ENCODE results near the gene IMP3.

DNA sequence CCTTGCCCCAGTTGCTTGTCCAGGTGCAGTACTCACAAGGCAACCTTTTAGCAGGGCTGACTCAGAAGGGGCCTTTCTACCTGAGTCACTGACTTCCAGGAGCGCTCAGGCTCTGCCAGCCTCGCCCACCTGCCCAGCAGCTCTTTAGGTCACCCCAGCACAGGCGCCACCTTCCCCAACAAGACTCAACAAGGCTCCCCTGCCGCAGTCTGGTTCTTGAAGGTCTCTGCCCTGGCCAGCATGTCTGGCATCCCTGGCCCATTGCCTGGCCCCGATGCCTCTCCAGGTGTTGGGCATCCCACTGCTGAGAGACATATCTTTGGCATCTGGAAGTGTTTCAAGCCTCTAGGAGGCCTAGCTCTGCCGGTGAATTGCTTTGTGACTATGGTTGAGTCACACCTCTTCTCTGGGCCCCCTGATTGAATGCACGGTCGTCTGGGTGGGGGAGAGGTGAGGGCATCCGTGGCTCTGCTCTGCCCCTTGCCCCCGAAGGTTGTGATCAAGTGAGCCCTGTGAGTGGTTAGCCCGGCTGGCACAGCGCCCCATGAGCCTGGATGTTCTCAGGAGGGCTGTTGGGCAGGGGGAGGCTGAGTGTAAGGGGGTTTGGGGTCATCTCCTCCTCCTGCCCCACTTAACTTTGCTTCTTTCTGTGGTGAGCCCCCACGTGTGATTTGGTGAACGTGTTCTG lies 29.3 kb upstream of the IMP3 start:
- TF ChIP-seq, protein P1, sequence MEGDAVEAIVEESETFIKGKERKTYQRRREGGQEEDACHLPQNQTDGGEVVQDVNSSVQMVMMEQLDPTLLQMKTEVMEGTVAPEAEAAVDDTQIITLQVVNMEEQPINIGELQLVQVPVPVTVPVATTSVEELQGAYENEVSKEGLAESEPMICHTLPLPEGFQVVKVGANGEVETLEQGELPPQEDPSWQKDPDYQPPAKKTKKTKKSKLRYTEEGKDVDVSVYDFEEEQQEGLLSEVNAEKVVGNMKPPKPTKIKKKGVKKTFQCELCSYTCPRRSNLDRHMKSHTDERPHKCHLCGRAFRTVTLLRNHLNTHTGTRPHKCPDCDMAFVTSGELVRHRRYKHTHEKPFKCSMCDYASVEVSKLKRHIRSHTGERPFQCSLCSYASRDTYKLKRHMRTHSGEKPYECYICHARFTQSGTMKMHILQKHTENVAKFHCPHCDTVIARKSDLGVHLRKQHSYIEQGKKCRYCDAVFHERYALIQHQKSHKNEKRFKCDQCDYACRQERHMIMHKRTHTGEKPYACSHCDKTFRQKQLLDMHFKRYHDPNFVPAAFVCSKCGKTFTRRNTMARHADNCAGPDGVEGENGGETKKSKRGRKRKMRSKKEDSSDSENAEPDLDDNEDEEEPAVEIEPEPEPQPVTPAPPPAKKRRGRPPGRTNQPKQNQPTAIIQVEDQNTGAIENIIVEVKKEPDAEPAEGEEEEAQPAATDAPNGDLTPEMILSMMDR (optimal IDR thresholded peaks at IDR 0.05 in 1 of 3, IDR thresholded peaks at IDR 0.05 in 1 of 3, conservative IDR thresholded peaks at IDR 0.05 in 1 of 3; ENCODE audit: extremely low read depth in 1 of 3, insufficient read depth in 2 of 3, low read length in 3 of 3): peak in 1 of 3 experiments; percentile 7
- no peak for TF ChIP-seq EZH2 (IDR thresholded peaks at IDR 0.05; ENCODE audit: low read length)
